Stimulated activated effector memory CD8-positive, alpha-beta T cell treated with anti-CD3 and anti-CD28 coated beads, Interleukin-12 subunit alpha, Interleukin-12 subunit beta, amount 100 ng/mL, for 72 hours (primary cell): Measurements from ENCODE around the gene ATP8B4.

Source experiments
- ATAC-seq: fragments of 150-1000 bp; cut with Tn5 transposase; 2 replicates; pipeline ENCODE4 v1.10.0; 2021
- DNase-seq, 2 donors: peaks; one replicate each; pipeline ENCODE4 v3.0.0; 2021 to 2022; ENCODE audit warnings: low spot score in 2 of 2
- H3K27ac Mint-ChIP-seq: one replicate; pipeline ENCODE4 v1.8.0; 2022; ENCODE audit warnings: mild to moderate bottlenecking, mixed read lengths
- H3K36me3 Mint-ChIP-seq: one replicate; pipeline ENCODE4 v1.8.0; 2022; ENCODE audit warnings: mild to moderate bottlenecking, mixed read lengths
- H3K4me1 Mint-ChIP-seq: one replicate; pipeline ENCODE4 v1.8.0; 2022; ENCODE audit warnings: mixed read lengths
- H3K4me3 Mint-ChIP-seq: one replicate; pipeline ENCODE4 v1.8.0; 2022; ENCODE audit warnings: mild to moderate bottlenecking, mixed read lengths
- H3K9me3 Mint-ChIP-seq: one replicate; pipeline ENCODE4 v1.8.0; 2022; ENCODE audit warnings: mixed read lengths

The ATP8B4 gene

DNA sequence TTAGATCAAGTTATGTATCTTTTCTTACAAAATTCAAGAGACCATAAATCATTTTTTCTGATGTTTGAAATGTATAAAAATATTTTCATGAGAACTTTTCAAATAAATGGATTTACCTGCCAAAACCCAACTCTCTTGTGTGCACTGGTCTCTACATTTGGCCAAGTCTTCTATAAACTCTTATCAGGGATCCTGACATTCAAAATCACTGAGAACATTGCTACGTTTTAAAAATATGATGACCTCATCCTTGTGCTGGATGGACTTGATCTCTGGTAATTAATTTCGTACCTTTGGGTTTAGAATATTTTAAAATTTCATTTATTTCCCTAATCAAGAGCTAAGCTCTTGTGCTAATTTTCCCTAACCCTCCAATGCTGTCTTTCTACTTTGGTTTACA is 127.4 kb downstream of the ATP8B4 start:
- DNase-seq, result no peak
- Mint-ChIP-seq H3K27ac (no peak overlapping the region), H3K36me3 (peaks cover 32% of the 10 kb centered on the region), H3K9me3 (no peaks in the 10 kb centered on the region), H3K4me3 (no peak overlapping the region), H3K4me1 (no peaks in the 10 kb centered on the region)
- ATAC-seq, result no peak

DNA sequence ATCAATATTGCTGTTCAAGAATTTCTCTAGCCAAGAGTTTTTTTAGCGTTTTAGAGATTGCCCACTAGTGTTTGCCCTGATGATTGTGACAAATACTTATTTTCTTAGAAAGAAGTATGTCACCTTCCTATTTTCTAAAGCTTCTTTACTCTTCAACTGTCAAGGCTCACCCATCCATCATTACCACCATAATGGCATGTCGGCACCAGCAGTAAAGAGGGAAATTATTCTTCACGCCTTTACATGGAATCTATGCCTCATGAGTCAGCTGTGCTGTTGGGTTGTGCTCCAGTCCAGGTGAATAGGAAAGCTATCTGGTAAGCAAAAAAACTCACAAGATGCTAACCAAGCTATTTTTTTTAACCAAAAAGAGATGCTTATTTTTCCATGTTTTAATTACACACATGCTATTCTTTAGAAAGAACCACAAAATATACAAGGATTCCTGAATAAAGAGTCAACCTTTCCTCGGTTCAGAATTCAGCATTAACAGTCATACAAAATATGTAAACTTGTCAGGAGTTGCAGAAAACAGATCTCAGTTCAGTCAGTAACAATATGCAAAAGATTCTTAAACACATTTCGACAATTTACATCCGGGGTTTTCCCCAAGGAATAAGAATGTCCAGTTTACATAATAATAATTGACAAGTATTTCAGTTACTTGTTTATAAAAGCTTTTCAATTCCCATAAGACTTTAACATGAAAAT is 128.0 kb downstream of the ATP8B4 start:
- no peak overlapping the region for H3K27ac Mint-ChIP-seq
- no peak overlapping the region for H3K4me3 Mint-ChIP-seq
- H3K36me3 Mint-ChIP-seq, result peaks cover 29% of the 10 kb centered on the region
- no peaks in the 10 kb centered on the region for H3K4me1 Mint-ChIP-seq
- DNase-seq, result no peak
- ATAC-seq, result no peak
- no peaks in the 10 kb centered on the region for H3K9me3 Mint-ChIP-seq

DNA sequence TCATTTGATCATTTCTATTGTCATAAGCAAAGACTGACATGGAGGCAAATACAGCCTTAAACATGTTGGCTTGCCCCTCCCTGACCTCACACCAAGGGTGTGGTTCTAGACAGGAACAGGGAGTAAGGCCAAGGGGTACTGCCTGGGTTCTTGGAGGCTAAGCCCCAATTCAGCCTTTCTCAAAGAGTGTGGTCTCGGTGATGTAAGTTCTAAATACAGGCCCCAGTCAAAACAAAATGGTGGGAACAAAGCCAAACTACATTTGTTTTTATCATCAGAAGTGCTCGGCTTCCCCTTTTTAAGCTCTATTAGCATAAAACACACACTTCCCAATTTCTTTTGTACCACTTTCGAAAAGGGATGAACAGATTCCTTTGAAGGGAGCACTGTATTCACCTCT is 129.5 kb downstream of the ATP8B4 start:
- Mint-ChIP-seq H3K27ac (no peak overlapping the region), H3K4me3 (no peak overlapping the region), H3K36me3 (peaks cover 24% of the 10 kb centered on the region), H3K9me3 (no peaks in the 10 kb centered on the region), H3K4me1 (no peaks in the 10 kb centered on the region)
- no peak for ATAC-seq
- no peak for DNase-seq

DNA sequence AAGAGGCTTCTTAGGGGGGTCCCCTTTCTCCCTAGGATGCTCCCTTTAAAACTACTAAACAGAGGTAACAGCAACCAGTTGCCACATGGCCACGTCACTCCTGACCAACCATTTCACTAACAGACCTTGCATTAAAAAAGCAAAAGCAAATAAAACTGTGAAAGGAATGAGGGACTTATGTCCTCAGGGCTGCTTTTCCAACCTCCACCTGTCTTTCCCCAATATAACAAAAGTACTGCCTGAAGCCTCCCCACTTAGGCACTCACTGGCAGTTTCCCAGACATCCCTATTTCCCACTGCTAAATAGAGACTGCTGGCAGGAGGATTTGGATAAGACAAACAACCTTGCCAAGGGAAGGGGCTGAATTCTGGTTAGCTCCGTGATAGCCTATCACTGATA is 130.3 kb downstream of the ATP8B4 start:
- peak overlapping the region; percentile 40 for H3K27ac Mint-ChIP-seq
- no peaks in the 10 kb centered on the region for H3K9me3 Mint-ChIP-seq
- H3K4me1 Mint-ChIP-seq, result no peaks in the 10 kb centered on the region
- H3K4me3 Mint-ChIP-seq, result no peak overlapping the region
- DNase-seq (no peak), ATAC-seq (no peak)
- peaks cover 19% of the 10 kb centered on the region for H3K36me3 Mint-ChIP-seq

DNA sequence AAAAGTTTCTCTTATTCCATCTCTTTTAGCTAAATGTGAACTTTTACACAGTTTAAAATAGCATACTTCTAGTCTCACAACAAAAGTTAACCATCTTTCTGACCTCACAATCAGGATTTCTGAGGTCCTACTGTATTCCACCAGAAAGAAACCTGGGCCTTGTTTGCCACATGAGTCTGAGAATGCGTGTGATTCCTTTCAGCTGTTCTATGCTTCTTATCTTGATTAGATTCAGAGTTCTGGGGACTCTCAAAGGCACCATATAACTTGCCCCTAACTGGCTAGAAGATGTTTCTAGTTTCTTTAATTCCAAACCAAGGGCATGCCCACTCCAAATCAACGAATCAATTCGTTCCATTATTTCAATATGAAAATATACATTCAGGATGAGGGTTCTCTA is 131.1 kb downstream of the ATP8B4 start:
- no peak for ATAC-seq
- no peak overlapping the region for H3K4me3 Mint-ChIP-seq
- no peaks in the 10 kb centered on the region for H3K9me3 Mint-ChIP-seq
- H3K4me1 Mint-ChIP-seq, result no peaks in the 10 kb centered on the region
- DNase-seq, result no peak
- H3K27ac Mint-ChIP-seq, result peak overlapping the region; percentile 40
- peaks cover 25% of the 10 kb centered on the region for H3K36me3 Mint-ChIP-seq

DNA sequence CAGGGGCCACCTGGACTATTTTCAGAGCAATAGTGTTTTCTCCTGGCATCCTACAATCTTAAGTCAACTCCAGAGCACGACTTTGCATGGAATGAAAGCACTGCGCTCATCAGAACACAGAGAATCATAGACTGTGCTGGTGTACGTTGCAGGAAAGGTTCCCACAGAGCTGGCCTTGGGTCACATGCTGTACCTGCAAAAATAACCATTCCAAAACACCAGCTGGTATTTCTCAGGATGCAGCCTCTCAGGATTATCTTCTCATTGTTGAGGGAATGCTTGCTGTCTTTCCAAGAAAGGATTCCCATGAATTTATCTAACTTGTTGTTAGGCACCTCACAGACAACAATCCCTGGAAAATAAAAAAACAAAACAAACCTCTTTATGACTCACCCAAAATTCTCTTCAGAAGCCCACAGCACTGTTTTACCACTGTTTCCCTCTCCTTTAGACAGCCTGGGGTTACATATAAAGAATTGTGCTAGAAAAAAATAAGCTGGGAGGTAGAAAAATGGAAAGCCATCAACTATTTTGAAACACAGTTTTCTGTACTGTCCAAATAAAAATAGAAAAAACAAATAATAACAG is 131.7 kb downstream of the ATP8B4 start:
- no peak for ATAC-seq
- Mint-ChIP-seq H3K36me3 (peaks cover 25% of the 10 kb centered on the region), H3K9me3 (no peaks in the 10 kb centered on the region), H3K4me1 (no peaks in the 10 kb centered on the region), H3K4me3 (no peak overlapping the region), H3K27ac (no peak overlapping the region)
- DNase-seq, result no peak

DNA sequence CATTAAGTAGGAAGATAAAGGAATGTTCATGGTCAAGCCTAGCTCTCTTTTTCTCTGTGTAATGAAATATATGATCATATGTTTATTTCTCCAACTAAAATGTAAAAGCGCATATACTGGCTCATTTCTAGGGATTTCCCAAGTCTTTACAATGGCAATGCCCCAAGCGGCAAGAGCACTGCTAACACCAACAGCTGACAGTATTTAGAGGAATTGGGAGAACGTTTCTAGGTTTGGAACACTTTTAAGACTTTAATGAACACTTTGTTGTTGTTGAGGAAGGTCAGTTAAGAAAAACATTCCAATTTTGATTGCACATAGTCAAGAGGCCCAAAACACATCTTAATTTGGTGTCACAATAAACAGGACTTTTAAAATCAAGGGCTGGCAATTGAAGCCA is 132.7 kb downstream of the ATP8B4 start:
- H3K4me3 Mint-ChIP-seq, result no peak overlapping the region
- peaks cover 32% of the 10 kb centered on the region for H3K36me3 Mint-ChIP-seq
- H3K27ac Mint-ChIP-seq, result no peak overlapping the region
- DNase-seq (no peak), ATAC-seq (no peak)
- H3K4me1 Mint-ChIP-seq, result no peaks in the 10 kb centered on the region
- H3K9me3 Mint-ChIP-seq, result no peaks in the 10 kb centered on the region

DNA sequence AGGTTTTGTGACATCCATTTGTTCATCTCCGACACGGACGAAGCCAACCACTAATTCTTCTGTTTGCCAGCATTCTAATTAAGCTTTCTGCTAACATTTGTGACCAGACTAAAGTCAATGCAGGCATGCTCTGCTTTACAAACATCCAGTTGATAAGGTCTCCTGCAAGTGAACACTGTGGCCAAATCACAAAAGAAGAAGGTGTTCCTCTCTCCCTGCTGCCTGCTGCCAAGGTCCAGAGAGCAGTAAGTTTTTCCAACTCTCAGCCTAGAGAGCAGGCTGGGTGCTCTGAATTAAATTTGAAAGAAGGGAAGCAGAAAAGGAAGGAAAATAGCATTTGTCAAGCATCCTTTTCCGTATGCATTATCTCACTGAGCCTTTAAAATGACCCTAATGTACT is 133.6 kb downstream of the ATP8B4 start:
- Mint-ChIP-seq H3K4me3 (no peak overlapping the region), H3K9me3 (no peaks in the 10 kb centered on the region), H3K27ac (no peak overlapping the region), H3K4me1 (peaks cover 2% of the 10 kb centered on the region), H3K36me3 (peaks cover 38% of the 10 kb centered on the region)
- ATAC-seq (no peak), DNase-seq (no peak)

DNA sequence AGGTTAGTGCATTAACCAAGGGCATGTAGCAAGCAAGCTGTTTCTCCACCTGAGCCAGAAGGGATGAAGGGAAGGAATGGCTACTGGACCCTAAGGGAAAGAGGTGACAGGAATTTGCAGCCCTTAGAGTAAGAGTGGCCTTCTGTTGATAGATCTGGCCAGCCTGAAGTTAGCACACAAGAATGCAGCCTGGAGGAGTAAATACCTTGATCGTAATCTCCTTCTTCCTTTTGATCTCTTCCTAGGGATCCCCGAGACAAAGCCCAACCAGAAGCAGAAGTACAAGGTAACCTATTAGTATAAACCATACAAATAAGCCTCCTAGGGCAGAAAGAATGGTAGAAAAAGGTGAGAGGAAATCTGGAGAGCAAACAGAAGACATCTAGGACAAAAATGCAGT is 134.6 kb downstream of the ATP8B4 start:
- no peaks in the 10 kb centered on the region for H3K9me3 Mint-ChIP-seq
- H3K36me3 Mint-ChIP-seq, result peaks cover 48% of the 10 kb centered on the region
- no peak overlapping the region for H3K4me3 Mint-ChIP-seq
- H3K4me1 Mint-ChIP-seq, result peaks cover 6% of the 10 kb centered on the region
- no peak overlapping the region for H3K27ac Mint-ChIP-seq
- ATAC-seq (no peak), DNase-seq (no peak)

DNA sequence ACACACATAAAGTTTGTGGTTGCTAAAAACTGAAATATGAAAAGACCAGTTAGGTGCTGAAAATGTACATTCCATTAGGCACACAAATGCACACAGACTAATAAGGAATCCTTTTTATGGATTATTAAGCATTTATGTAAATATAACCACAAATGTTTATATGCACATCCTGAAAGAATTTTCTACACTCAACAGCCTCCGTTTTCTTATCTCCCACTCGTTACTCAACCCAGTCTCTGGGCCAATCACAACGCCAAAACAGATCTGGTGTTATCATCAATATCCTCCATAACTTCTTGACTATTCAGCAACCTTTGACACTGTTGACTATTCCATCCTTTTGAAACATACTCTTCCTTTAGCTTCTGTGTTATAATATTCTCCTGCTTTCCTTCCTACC is 136.4 kb downstream of the ATP8B4 start:
- Mint-ChIP-seq H3K27ac (no peak overlapping the region), H3K9me3 (no peaks in the 10 kb centered on the region), H3K4me1 (peaks cover 6% of the 10 kb centered on the region), H3K4me3 (no peak overlapping the region), H3K36me3 (peaks cover 41% of the 10 kb centered on the region)
- ATAC-seq (no peak), DNase-seq (no peak)

DNA sequence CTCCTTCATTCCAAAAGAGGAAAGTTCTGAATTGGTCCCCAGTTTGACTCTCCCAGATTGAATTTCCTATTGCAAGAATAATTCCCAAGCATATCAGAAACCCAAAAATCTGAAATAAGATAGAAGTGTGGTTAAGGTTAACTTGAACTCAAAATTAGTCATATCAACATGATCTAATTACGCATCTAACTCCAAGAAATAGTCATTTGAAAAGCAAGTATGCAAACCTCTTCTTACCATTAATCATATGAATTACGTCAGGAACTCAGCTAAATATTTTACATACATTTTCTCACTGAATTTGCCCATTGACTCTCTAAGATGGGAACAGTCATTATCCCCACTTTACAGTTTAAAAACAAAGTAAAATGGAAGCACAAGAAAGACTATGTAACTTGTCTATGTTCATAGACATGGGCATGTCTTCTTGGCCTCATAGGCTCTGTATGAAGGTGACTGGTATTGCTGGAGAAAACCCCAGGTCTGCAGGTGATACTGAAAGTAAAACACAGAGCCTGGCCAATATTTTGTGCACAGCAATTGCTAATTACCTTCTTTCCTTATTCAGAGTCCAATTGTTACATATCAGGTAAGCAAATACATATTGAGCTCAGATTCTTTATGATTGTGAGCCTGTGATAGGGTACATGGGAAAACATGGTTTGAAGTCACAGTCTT is 139.2 kb downstream of the ATP8B4 start:
- Mint-ChIP-seq H3K9me3 (no peaks in the 10 kb centered on the region), H3K4me1 (peaks cover 6% of the 10 kb centered on the region), H3K4me3 (no peak overlapping the region), H3K36me3 (peaks cover 34% of the 10 kb centered on the region), H3K27ac (no peak overlapping the region)
- DNase-seq (no peak), ATAC-seq (peak; percentile 67)

DNA sequence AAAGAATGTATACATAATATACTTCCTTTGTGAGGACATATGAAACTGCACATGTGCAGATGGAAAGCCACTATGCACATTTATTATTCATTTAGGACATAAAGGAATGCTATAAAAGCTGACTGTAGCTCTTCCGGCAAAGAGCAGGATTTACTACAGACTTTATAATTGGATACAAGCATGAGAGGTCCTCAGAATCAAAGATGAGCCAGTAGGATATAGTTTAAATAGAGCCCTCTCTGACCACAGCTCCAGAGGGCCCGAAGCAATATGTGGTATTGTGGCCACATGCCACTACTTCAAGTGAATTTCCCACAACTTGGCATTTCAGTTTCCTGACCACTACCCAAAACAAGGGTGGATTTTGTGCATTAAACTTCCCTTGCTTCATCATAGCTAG is 140.9 kb downstream of the ATP8B4 start:
- no peak overlapping the region for H3K4me3 Mint-ChIP-seq
- H3K9me3 Mint-ChIP-seq, result no peaks in the 10 kb centered on the region
- DNase-seq (no peak), ATAC-seq (no peak)
- H3K36me3 Mint-ChIP-seq, result peaks cover 28% of the 10 kb centered on the region
- H3K27ac Mint-ChIP-seq, result no peak overlapping the region
- H3K4me1 Mint-ChIP-seq, result peaks cover 6% of the 10 kb centered on the region

DNA sequence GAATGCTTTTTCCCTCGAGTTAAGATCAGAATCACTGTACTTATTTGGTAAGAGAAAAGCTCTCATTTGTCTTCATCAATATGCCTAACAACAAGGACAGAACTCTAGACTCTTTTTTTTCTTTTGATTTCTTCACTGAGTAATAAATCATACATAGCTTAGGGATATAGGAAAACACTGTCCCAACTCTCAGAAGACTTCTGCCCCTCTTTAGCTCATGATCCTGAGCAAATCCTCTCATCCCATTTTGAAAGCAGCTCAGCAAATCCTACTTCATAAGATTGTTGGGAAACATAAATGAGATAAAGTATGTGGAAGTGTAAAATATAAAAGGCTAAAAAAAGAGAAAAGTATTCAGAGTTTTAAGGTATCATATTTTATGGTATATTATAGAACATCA is 141.7 kb downstream of the ATP8B4 start:
- no peak overlapping the region for H3K4me3 Mint-ChIP-seq
- ATAC-seq (no peak), DNase-seq (no peak)
- no peak overlapping the region for H3K27ac Mint-ChIP-seq
- H3K4me1 Mint-ChIP-seq, result peaks cover 6% of the 10 kb centered on the region
- H3K9me3 Mint-ChIP-seq, result no peaks in the 10 kb centered on the region
- peaks cover 33% of the 10 kb centered on the region for H3K36me3 Mint-ChIP-seq

DNA sequence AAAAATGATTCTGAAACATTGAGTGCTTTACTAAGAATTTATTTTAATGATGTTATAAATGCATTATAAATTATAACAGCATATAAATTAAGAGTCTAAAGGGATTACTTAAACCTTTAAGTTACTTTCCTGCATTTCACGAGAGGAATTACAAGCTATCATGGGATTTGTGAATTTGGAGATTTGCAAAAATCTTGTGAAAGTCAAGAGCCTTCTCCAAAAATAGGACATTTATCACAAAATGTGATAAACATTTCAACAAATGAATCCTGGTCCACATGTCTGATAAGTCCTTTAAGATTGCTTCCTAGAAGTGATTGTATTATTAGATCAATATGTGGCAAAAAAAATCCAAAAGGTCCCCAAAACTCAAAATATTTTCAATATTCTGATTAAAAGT is 154.5 kb downstream of the ATP8B4 start:
- Mint-ChIP-seq H3K27ac (no peak overlapping the region), H3K36me3 (peaks cover 6% of the 10 kb centered on the region), H3K9me3 (peaks cover 9% of the 10 kb centered on the region), H3K4me1 (no peaks in the 10 kb centered on the region), H3K4me3 (no peak overlapping the region)
- ATAC-seq (no peak), DNase-seq (no peak)

DNA sequence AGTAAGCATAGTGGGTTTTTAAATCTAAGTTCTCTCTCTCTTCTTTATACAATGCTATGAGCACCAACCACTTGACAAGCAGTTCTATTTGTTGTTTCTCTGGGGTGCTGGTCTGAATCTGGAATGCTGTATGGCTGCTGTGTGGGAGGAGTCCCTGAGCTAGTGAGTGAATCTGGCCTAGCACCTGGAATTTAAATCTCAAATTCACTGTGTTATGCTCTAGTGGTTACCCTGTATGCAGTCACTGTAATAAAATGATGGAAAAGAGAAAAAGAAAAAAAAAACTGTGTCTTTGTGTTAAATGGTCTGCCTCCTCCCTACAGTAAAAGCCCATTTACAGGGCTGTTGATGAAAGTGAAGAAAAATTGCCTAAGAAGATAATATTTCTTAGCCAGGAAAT is 155.0 kb downstream of the ATP8B4 start:
- no peak for ATAC-seq
- no peaks in the 10 kb centered on the region for H3K4me1 Mint-ChIP-seq
- peaks cover 6% of the 10 kb centered on the region for H3K36me3 Mint-ChIP-seq
- DNase-seq, result no peak
- no peak overlapping the region for H3K27ac Mint-ChIP-seq
- peaks cover 5% of the 10 kb centered on the region for H3K9me3 Mint-ChIP-seq
- no peak overlapping the region for H3K4me3 Mint-ChIP-seq
